ENCODE results near the gene SLC22A25.

SLC22A25 gene

GRCh38 chr11:63243533-63243932 lies at the start of gene SLC22A25:
Gene SLC22A25 (minus strand): TSS chr11:63243599. CDS start chr11:63229652, 13,947 bp downstream.
- TF ChIP-seq CTCF (IDR thresholded peaks at IDR 0.05; ENCODE audit: insufficient read depth, low read length, poor library complexity, severe bottlenecking): no peak
- peaks cover 2% of the 10 kb centered on the region; the same call in 1 of the 2 replicates for H3K27me3 ChIP-seq (replicated peaks; ENCODE audit: control insufficient read depth, insufficient read depth, low read length)
- no peak within 1 kb of the TSS for H3K4me3 ChIP-seq (replicated peaks; ENCODE audit: low read depth, low read length)
- no peaks in the 10 kb centered on the region for H3K36me3 ChIP-seq (ENCODE audit: control insufficient read depth, insufficient read depth, low read length)
- DNase-seq (ENCODE audit: extremely low read depth, insufficient read length): no peak

GRCh38 chr11:63290285-63290684 lies 46.9 kb upstream of the SLC22A25 start:
- H3K27me3 ChIP-seq (replicated peaks; ENCODE audit: control insufficient read depth, insufficient read depth, low read length): no peaks in the 10 kb centered on the region
- no peak for DNase-seq (ENCODE audit: extremely low read depth, insufficient read length)
- H3K4me3 ChIP-seq (replicated peaks; ENCODE audit: low read depth, low read length): no peak overlapping the region
- TF ChIP-seq CTCF (IDR thresholded peaks at IDR 0.05; ENCODE audit: insufficient read depth, low read length, poor library complexity, severe bottlenecking): no peak
- no peaks in the 10 kb centered on the region for H3K36me3 ChIP-seq (ENCODE audit: control insufficient read depth, insufficient read depth, low read length)

GRCh38 chr11:63289658-63290057 lies 46.3 kb upstream of the SLC22A25 start:
- Histone ChIP-seq H3K4me3 (replicated peaks; ENCODE audit: low read depth, low read length) (no peak overlapping the region), H3K36me3 (ENCODE audit: control insufficient read depth, insufficient read depth, low read length) (no peaks in the 10 kb centered on the region), H3K27me3 (replicated peaks; ENCODE audit: control insufficient read depth, insufficient read depth, low read length) (no peaks in the 10 kb centered on the region)
- no peak for DNase-seq (ENCODE audit: extremely low read depth, insufficient read length)
- no peak for TF ChIP-seq CTCF (IDR thresholded peaks at IDR 0.05; ENCODE audit: insufficient read depth, low read length, poor library complexity, severe bottlenecking)

- H3K4me3 ChIP-seq (replicated peaks; ENCODE audit: low read depth, low read length): no peak overlapping the region
- H3K36me3 ChIP-seq (ENCODE audit: control insufficient read depth, insufficient read depth, low read length): no peaks in the 10 kb centered on the region
- no peak for TF ChIP-seq CTCF (IDR thresholded peaks at IDR 0.05; ENCODE audit: insufficient read depth, low read length, poor library complexity, severe bottlenecking)
- no peak for DNase-seq (ENCODE audit: extremely low read depth, insufficient read length)
- H3K27me3 ChIP-seq (replicated peaks; ENCODE audit: control insufficient read depth, insufficient read depth, low read length): no peaks in the 10 kb centered on the region
Observed at GRCh38 chr11:63282579-63282978, 39.2 kb upstream of the SLC22A25 start.

- no peaks in the 10 kb centered on the region for H3K27me3 ChIP-seq (replicated peaks; ENCODE audit: control insufficient read depth, insufficient read depth, low read length)
- no peak for TF ChIP-seq CTCF (IDR thresholded peaks at IDR 0.05; ENCODE audit: insufficient read depth, low read length, poor library complexity, severe bottlenecking)
- no peak for DNase-seq (ENCODE audit: extremely low read depth, insufficient read length)
- H3K4me3 ChIP-seq (replicated peaks; ENCODE audit: low read depth, low read length): no peak overlapping the region
- H3K36me3 ChIP-seq (ENCODE audit: control insufficient read depth, insufficient read depth, low read length): no peaks in the 10 kb centered on the region
Observed at GRCh38 chr11:63280920-63281319, 37.5 kb upstream of the SLC22A25 start.

GRCh38 chr11:63277345-63277943 lies 34.0 kb upstream of the SLC22A25 start:
- DNase-seq (ENCODE audit: extremely low read depth, insufficient read length): no peak
- H3K36me3 ChIP-seq (ENCODE audit: control insufficient read depth, insufficient read depth, low read length): no peaks in the 10 kb centered on the region
- H3K4me3 ChIP-seq (replicated peaks; ENCODE audit: low read depth, low read length): no peak overlapping the region
- peak; percentile 45 for TF ChIP-seq CTCF (IDR thresholded peaks at IDR 0.05; ENCODE audit: insufficient read depth, low read length, poor library complexity, severe bottlenecking)
- no peaks in the 10 kb centered on the region for H3K27me3 ChIP-seq (replicated peaks; ENCODE audit: control insufficient read depth, insufficient read depth, low read length)
